GM19372 (cell line): ENCODE results near the gene ZMYND12.
A peak's percentile ranks its signal among the peaks of the same experiment; 100 is the strongest.

Experiments
- ATAC-seq: cut with Tn5 transposase; IDR thresholded peaks from one replicate; pipeline ENCODE4 v1.9.1; 2021; ENCODE audit warnings: mild to moderate bottlenecking, low read depth, moderate library complexity; ENCODE audit not compliant: unreplicated experiment

The ZMYND12 gene

GRCh38 chr1:42399315-42400100 lies 56.3 kb downstream of the ZMYND12 start:
- no peak for ATAC-seq

GRCh38 chr1:42392967-42393848 lies 62.6 kb downstream of the ZMYND12 start:
- ATAC-seq = no peak

- ATAC-seq = no peak
These were observed 63.6 kb downstream of the ZMYND12 start for GRCh38 chr1:42392255-42392654.

DNA sequence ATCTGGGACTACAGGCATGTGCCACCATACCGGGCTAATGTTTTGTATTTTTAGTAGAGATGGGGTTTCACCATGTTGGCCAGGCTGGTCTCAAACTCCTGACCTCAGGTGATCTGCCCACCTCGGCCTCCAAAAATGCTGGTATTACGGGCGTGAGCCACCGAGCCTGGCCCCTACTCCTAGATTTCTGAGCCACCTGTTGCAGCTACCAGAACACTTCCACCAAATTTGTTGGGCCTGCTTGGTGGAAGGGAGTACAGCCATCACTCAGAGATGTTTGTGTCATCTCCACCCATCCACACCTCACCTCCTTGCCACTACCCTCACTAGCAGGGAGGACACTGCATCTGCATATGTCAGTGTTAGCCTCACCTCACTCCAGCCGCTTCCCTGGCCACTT lies 69.8 kb downstream of the ZMYND12 start:
- ATAC-seq = no peak

- ATAC-seq = no peak
These were observed 70.5 kb downstream of the ZMYND12 start for GRCh38 chr1:42385283-42385682.

- no peak for ATAC-seq
These were observed 74.5 kb downstream of the ZMYND12 start for GRCh38 chr1:42381280-42381673.

DNA sequence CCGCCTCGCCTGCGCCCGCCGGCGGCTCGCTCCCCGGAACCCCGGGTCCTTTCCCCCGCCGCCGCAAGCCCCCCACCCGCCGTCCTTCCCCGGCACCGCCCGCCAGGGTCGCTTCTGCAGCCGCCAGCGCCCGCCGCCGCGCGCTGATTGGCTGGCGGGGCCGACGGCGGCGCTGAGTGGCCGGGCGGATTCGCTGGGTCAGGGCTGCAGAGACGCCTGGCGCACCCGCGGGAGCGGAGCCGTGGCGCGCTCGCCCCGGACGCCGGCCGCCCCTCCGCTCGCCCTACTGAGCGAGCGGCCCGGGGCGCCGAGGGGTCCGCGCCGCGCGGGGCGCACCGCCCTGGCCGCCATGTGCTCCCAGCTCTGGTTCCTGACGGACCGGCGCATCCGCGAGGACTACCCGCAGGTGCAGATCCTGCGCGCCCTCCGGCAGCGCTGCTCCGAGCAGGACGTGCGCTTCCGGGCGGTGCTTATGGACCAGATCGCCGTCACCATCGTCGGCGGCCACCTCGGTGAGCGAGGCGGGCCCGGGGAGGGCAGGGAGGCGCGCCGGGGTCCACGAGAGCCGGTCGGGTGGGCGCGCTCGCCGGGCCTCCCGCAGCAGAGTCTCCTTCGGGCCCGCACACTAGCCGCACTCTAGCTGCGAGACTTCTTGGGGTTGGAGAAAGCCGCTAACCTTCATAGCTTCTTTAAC lies 75.1 kb downstream of the ZMYND12 start, which contains the start of gene RIMKLA:
RIMKLA (plus strand) TSS at position 207 of the 694 bp plus-strand sequence; CDS start at position 350, 143 bp downstream.
- ATAC-seq = peak; percentile 93
